GM21576 (cell line): ENCODE results near the gene SERPINH1.

ENCODE experiments used
- ATAC-seq: cut with Tn5 transposase; IDR thresholded peaks from one replicate; pipeline ENCODE4 v1.9.1; 2021; ENCODE audit warnings: mild to moderate bottlenecking, moderate library complexity; ENCODE audit not compliant: unreplicated experiment

SERPINH1 gene

DNA sequence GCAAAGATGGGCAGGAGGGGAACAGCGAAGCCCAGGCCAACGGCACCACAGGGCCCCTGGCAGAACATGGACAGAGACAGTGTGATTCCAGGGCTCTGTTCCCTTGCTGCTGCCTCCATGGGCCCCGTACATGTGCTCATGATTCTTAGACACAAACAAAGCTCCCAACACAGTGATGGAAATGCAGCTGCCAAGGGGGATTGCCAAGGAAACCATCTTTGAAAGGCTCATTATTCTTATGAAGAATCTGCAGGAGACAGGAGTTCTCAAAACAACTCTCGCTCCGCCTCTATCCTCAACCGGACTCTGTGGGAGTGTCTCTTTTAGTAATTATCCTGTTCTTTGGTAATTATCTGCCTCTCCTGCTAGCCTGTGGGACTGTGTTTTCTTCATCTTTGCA lies 32.2 kb downstream of the SERPINH1 start:
- ATAC-seq, result no peak

GRCh38 chr11:75595429-75595828 lies 33.4 kb downstream of the SERPINH1 start:
- no peak for ATAC-seq

DNA sequence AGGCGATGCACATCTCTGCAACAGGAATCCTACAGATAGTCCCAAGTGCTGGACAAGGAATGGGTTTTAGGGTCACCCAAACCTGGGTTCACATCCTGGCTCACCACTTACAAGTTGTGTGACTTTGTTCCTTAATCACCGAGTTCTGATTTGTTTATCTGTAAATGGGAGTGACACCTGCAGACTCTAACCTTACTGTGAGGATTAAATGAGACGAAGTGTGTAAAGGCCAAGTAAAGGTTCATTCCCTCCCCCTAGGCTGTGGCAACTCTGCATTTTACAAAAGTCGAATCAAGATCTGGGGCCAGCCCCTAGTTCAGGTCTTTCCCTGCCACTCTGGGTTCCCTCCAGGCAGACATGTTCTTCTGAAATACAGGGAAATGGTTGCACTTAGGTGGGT lies 34.9 kb downstream of the SERPINH1 start:
- no peak for ATAC-seq

DNA sequence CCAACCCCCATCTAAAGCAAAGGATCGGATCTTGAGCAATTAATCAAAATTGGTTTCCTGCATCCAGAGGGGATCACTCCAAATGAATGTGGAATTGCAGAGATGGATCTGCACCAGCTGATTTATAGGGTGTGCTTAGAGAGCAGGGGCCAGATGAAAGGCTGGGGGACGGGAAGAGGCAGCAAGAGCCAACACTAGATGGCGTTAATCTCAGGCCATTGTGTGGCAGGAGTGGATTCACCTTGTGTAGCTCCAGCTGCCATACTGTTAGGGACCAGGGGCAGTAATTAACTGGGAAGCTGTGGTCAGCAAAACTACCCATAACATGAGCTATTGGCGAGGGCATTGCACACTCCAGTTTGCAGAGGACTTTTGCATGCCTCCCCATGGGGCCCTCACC lies 35.6 kb downstream of the SERPINH1 start:
- ATAC-seq, result no peak

GRCh38 chr11:75598264-75598663 lies 36.2 kb downstream of the SERPINH1 start:
- ATAC-seq, result no peak

GRCh38 chr11:75598900-75599299 lies 36.8 kb downstream of the SERPINH1 start:
- ATAC-seq, result no peak

- ATAC-seq, result no peak
Measured at GRCh38 chr11:75600356-75600755, 38.3 kb downstream of the SERPINH1 start.

DNA sequence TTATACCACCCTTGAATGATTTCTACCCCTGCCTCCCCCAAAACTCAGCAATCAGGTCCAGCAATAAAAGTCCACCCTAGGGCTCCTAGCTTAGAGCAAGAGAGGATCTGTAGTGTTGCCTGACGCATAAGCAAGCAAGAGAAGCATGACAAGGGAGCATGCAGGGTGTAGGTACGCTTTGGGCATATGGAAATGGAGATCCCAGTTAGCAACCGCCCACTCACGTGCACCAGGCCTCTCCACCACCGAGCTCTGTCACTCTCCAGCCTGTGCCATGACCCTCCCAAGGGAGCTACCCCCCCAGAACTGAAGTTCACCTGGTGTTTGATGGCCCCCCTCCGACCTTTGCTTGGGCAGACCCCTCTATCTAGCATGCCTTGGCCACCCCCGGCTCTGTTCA lies 39.4 kb downstream of the SERPINH1 start:
- no peak for ATAC-seq

GRCh38 chr11:75602951-75603350 lies 40.9 kb downstream of the SERPINH1 start:
- ATAC-seq, result no peak

DNA sequence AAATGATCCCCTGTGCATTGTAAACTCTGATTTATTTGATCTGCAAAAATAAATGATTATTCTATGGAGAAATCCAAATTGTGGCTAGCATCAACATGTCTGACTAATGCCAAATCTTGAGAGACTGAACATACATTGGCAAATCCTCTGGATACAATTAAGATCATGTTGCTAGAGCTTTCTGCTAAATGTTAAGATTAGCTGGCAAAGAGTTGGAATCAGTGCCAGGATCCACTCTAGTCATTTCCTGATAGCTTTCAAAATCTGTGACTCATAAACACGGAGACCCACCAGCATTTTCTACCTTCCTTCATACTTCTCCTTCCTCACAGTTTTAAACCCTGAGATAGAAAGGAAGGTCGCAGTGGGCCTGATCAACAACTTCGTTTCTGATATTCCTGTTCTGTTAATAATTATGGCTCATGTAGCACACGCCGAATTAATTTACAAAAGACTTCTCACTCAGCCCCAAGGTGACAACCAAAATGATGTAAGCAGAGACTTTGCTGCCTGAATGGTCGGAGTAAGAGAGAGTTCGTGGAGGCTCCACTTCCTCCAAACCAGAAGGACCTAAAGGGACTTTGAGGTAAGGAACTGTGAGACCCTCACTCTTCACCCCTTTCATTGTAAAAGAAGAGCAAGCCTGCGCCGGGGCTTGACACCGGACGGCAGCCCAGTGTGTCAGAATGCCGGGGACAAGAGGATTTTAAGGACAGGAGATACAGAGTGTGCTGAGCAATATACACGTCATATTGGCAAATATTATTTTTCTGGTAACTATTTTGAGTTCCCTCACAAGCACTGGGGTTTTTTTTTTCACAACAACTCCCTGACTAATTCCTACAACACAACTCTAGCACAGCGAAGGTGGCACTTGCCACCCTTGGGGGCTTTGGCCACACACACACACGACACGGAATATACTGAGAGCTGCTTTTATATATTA lies 42.0 kb downstream of the SERPINH1 start:
- ATAC-seq, result no peak

DNA sequence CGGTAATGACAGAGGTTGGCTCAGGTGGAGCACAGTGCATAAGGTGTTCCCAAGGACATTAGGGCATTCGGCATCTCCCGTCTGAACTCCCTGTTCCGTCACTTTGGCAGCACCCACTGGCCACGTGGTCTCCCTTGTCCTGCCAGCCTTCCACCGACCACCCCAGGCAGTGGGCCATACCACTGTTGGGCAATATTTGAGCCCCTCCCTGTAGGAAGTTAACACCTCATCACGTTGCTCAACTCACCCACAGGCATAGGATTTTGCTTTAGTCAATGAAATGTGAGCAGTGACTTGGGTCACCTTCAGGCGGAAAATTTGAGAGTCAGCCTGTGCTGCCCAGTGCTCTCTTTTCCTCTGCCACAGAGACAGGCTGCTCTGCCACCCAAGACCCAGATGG lies 44.0 kb downstream of the SERPINH1 start:
- no peak for ATAC-seq

- ATAC-seq, result no peak
Measured at GRCh38 chr11:75611823-75612222, 49.8 kb downstream of the SERPINH1 start.

GRCh38 chr11:75615751-75616150 lies 53.7 kb downstream of the SERPINH1 start:
- ATAC-seq, result no peak

DNA sequence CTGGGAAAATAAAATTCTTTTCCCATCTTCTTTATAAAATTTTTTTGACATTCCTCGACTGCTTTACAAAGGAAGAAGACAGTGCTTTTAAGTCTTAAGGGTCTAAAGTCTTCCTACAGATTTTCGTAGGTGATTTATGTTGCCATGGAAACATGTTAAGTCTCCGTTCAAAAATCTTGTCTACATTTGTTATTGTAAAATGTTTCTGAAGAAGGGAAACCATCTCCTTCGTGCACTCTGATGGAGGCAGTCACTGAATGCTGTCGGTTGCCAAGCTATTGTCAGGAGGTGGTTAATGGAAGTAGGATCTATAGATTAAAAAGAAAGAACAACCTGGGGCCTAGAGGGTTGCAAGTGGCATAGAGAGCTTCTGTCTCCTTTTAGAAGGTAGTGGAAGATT lies 54.2 kb downstream of the SERPINH1 start:
- no peak for ATAC-seq
